ENCODE data around the gene SLC37A4. TPM values are rescaled to one million over a fixed set of nuclear protein-coding genes. Genes with fewer than 3 reads are reported as not detected.
A peak's percentile ranks its signal among the peaks of the same experiment; 100 is the strongest.

Gene SLC37A4
- total RNA-seq, 1 experiment from 2014 or later, result 10.0 TPM

DNA sequence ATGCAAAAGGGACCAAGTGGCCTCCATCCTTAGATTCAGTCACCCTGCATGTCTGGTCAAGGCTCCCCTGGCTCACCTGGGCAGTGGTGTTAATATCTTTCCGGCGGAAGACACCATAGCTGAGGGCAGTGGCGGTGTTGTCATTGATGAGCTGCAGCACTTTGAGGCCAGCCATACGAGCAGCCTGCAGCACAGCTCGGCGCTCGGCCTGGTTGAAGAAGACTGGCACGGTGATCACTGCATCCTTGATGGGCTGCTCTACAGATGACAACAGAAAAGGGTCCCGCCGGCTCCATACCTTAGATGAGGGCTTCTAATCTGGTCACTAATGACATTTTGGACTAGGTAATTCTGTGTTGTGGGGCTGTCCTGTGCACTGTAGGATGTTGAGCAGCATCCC, 23.7 kb upstream of the SLC37A4 start:
- no peaks in the 10 kb centered on the region for H3K27me3 Mint-ChIP-seq (ENCODE audit: insufficient read depth, unreplicated experiment)
- CTCF ChIA-PET, result interaction anchor here (0.6 to 1.1 kb wide), 4 partner anchors 11 to 205 kb away, joined by 3 read pairs; no protein-coding TSS in a partner anchor
- TF ChIP-seq, protein P1, sequence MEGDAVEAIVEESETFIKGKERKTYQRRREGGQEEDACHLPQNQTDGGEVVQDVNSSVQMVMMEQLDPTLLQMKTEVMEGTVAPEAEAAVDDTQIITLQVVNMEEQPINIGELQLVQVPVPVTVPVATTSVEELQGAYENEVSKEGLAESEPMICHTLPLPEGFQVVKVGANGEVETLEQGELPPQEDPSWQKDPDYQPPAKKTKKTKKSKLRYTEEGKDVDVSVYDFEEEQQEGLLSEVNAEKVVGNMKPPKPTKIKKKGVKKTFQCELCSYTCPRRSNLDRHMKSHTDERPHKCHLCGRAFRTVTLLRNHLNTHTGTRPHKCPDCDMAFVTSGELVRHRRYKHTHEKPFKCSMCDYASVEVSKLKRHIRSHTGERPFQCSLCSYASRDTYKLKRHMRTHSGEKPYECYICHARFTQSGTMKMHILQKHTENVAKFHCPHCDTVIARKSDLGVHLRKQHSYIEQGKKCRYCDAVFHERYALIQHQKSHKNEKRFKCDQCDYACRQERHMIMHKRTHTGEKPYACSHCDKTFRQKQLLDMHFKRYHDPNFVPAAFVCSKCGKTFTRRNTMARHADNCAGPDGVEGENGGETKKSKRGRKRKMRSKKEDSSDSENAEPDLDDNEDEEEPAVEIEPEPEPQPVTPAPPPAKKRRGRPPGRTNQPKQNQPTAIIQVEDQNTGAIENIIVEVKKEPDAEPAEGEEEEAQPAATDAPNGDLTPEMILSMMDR (IDR thresholded peaks at IDR 0.05; ENCODE audit: unreplicated experiment), result no peak
- intact Hi-C loops (cut with micrococcal nuclease), result no loop called here
- H3K4me3 Mint-ChIP-seq (ENCODE audit: unreplicated experiment), result no peak overlapping the region
- no peak for DNase-seq (ENCODE audit: unreplicated experiment)
- POLR2A ChIA-PET, result interaction anchor here (3.8 kb wide), 1 partner anchor 12 kb away, joined by 44 read pairs; the partner anchor contains the start of gene VPS11
- peaks cover 70% of the 10 kb centered on the region for H3K36me3 Mint-ChIP-seq (ENCODE audit: insufficient read depth, unreplicated experiment)
- peaks cover 19% of the 10 kb centered on the region for H3K4me1 Mint-ChIP-seq (ENCODE audit: insufficient read depth, unreplicated experiment)
- H3K9me3 Mint-ChIP-seq (ENCODE audit: unreplicated experiment), result no peaks in the 10 kb centered on the region
- no TSS peak for BruUV-seq (replicated peaks)
- peak overlapping the region; percentile 42 for H3K27ac Mint-ChIP-seq (ENCODE audit: low read depth, unreplicated experiment)

DNA sequence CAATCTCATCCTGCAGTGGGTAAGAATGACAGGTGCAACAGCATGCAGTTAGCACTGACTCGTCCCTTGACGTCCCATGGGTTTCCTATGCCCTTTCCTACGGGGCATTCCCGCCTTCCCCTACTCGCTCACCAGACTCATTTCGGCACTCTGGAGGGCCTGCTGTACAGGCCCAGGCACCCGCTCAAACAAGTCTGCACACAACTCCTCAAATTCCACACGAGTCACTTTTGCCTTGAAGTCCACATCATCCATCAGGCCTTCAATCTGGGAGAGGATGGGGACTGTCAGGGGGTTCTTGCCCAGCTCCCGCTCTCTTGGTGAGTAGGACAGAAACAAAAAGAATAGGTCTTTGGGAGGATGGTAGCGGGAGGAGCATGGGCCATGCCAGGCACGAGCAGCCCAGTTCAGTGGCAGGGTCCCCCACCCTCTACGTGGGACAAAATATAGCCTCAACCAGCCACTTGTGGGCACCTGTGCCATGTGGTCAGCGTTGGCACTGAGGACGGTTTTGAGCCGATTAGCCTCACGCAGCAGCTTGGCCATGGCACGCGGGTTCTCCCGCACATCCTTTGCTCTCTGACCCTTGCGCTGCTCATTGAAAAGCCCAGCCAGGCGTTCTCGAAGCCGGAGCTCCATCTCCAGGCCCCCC, 21.6 kb upstream of the SLC37A4 start:
- no peak overlapping the region for H3K27ac Mint-ChIP-seq (ENCODE audit: low read depth, unreplicated experiment)
- TF ChIP-seq, protein P1 (IDR thresholded peaks at IDR 0.05; ENCODE audit: unreplicated experiment), result no peak
- POLR2A ChIA-PET, result no interaction called here
- H3K4me1 Mint-ChIP-seq (ENCODE audit: insufficient read depth, unreplicated experiment), result peaks cover 19% of the 10 kb centered on the region
- no peak overlapping the region for H3K4me3 Mint-ChIP-seq (ENCODE audit: unreplicated experiment)
- TSS peak; percentile 5 for BruUV-seq (replicated peaks)
- no peak for DNase-seq (ENCODE audit: unreplicated experiment)
- H3K9me3 Mint-ChIP-seq (ENCODE audit: unreplicated experiment), result no peaks in the 10 kb centered on the region
- CTCF ChIA-PET, result no interaction called here
- H3K36me3 Mint-ChIP-seq (ENCODE audit: insufficient read depth, unreplicated experiment), result peaks cover 87% of the 10 kb centered on the region
- intact Hi-C loops (cut with micrococcal nuclease), result no loop called here
- H3K27me3 Mint-ChIP-seq (ENCODE audit: insufficient read depth, unreplicated experiment), result no peaks in the 10 kb centered on the region

DNA sequence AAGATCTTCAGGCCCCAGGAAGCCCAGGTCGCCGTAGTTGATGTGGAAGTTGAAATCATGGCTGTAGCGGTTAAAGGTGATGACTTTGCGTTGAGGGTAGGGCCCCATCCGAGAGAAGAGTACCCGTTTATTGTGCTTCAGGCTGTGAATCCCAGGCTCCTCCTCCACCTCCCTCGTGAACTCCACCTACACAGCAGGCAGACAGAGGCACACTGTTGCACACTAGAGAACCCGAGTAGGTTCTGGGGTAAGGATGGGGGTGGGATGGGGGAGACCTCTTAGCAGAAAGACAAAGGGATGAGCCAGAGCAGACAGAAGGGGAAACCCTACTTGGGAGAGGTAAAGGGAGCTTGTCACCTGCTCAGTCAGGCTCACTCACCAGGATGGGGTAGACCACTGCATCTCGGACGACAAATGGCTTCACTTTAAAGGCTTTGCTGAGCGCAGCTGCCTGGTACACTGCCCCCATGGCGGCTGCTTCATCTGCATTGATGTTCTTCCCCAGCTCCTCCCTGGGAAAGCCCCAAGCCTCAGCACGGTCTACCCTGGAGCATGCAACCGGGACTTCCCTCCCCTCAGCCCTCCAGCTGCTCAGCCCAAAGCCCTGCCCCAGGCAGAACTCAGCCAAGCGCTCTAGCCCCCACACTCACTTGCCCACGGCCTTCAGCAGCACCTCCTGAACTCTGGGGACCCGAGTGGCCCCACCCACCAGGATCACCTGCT, 20.9 kb upstream of the SLC37A4 start:
- POLR2A ChIA-PET, result interaction anchor here (0.7 kb wide), 3 partner anchors 33 to 826 kb away, joined by 3 to 4 read pairs (median 3); partner anchors contain the start of genes HMBS and TRAPPC4
- intact Hi-C loops (cut with micrococcal nuclease), result no loop called here
- H3K4me1 Mint-ChIP-seq (ENCODE audit: insufficient read depth, unreplicated experiment), result peaks cover 19% of the 10 kb centered on the region
- CTCF ChIA-PET, result no interaction called here
- no peaks in the 10 kb centered on the region for H3K27me3 Mint-ChIP-seq (ENCODE audit: insufficient read depth, unreplicated experiment)
- peaks cover 87% of the 10 kb centered on the region for H3K36me3 Mint-ChIP-seq (ENCODE audit: insufficient read depth, unreplicated experiment)
- H3K27ac Mint-ChIP-seq (ENCODE audit: low read depth, unreplicated experiment), result no peak overlapping the region
- TF ChIP-seq, protein P1 (IDR thresholded peaks at IDR 0.05; ENCODE audit: unreplicated experiment), result no peak
- no peak overlapping the region for H3K4me3 Mint-ChIP-seq (ENCODE audit: unreplicated experiment)
- no peak for DNase-seq (ENCODE audit: unreplicated experiment)
- no TSS peak for BruUV-seq (replicated peaks)
- no peaks in the 10 kb centered on the region for H3K9me3 Mint-ChIP-seq (ENCODE audit: unreplicated experiment)

DNA sequence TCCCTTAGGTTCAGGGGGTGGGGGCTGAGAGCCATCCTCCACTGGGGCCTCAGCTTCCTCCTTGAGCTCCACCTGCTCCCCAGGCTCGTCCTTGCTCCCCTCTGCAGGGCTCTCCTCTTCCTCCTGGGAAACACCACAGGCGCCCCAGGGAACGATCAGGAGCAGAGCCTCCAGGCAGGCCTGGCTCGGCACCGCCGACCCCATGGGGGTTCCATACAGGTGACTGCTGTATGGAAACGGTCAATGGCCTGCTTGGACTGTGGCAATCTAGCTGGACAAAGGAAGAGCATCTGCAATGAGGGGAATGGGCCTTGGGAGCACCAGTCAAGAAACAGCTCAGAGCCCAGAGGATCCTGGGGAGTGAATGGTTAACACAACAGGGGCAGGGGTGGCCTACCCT, 18.4 kb upstream of the SLC37A4 start:
- H3K36me3 Mint-ChIP-seq (ENCODE audit: insufficient read depth, unreplicated experiment), result peaks cover 94% of the 10 kb centered on the region

More for the DNA sequence above, 18.4 kb upstream of the SLC37A4 start:
- no TSS peak for BruUV-seq (replicated peaks)
- POLR2A ChIA-PET, result no interaction called here
- Mint-ChIP-seq H3K27ac (ENCODE audit: low read depth, unreplicated experiment) (no peak overlapping the region), H3K4me1 (ENCODE audit: insufficient read depth, unreplicated experiment) (peaks cover 11% of the 10 kb centered on the region), H3K4me3 (ENCODE audit: unreplicated experiment) (no peak overlapping the region), H3K27me3 (ENCODE audit: insufficient read depth, unreplicated experiment) (no peaks in the 10 kb centered on the region), H3K9me3 (ENCODE audit: unreplicated experiment) (no peaks in the 10 kb centered on the region)
- TF ChIP-seq, protein P1 (IDR thresholded peaks at IDR 0.05; ENCODE audit: unreplicated experiment), result no peak
- intact Hi-C loops (cut with micrococcal nuclease), result no loop called here
- CTCF ChIA-PET, result interaction anchor here (0.7 to 0.9 kb wide), 2 partner anchors 35 to 148 kb away, joined by 4 read pairs; no protein-coding TSS in a partner anchor
- DNase-seq (ENCODE audit: unreplicated experiment), result no peak
